CD14-positive monocyte (primary cell): ENCODE data around the gene CCL27. TPM values are rescaled to one million over a fixed set of nuclear protein-coding genes. Genes with fewer than 3 reads are reported as not detected.

Experiments
- DNase-seq, 3 donors: peaks; one replicate each; pipeline ENCODE4 v3.0.0-alpha.2; 2011 to 2022
- H2AFZ ChIP-seq: 2 replicates; pipeline ENCODE4 v1.6.0; 2012; ENCODE audit warnings: mild to moderate bottlenecking, low read depth, low read length, inconsistent platforms; ENCODE audit not compliant: insufficient read depth, poor library complexity, severe bottlenecking
- H3K27ac ChIP-seq, 2 donors: 1 replicate in 1 of 2; 2 replicates in 1 of 2; pipeline ENCODE4 v1.5.1; 2012 to 2013; ENCODE audit warnings: low read length in 2 of 2, control low read depth in 1 of 2, inconsistent platforms in 1 of 2, low read depth in 1 of 2, mild to moderate bottlenecking in 1 of 2
- H3K27me3 ChIP-seq, 2 donors: one replicate each; pipeline versions ENCODE4 v1.6.0 to v1.6.1; 2011 to 2013; ENCODE audit warnings: low read length in 2 of 2; ENCODE audit not compliant: control insufficient read depth in 2 of 2, insufficient read depth in 2 of 2
- H3K36me3 ChIP-seq, 2 donors: replicated peaks in 1 of 2; 1 replicate in 1 of 2; 2 replicates in 1 of 2; pipeline versions ENCODE4 v1.5.1 to v1.6.1; 2012 to 2013; ENCODE audit warnings: low read length in 2 of 2, control low read depth in 1 of 2, inconsistent platforms in 1 of 2, mild to moderate bottlenecking in 1 of 2; ENCODE audit not compliant: insufficient read depth in 2 of 2, control insufficient read depth in 1 of 2
- H3K4me1 ChIP-seq, 2 donors: 1 replicate in 1 of 2; 2 replicates in 1 of 2; pipeline versions ENCODE4 v1.5.1 to v1.6.1; 2012 to 2013; ENCODE audit warnings: low read length in 2 of 2, control low read depth in 1 of 2, inconsistent platforms in 1 of 2, mild to moderate bottlenecking in 1 of 2, moderate library complexity in 1 of 2; ENCODE audit not compliant: insufficient read depth in 2 of 2, control insufficient read depth in 1 of 2
- H3K4me2 ChIP-seq: replicated peaks from 2 replicates; pipeline ENCODE3; 2012; ENCODE audit warnings: low read length, moderate library complexity, mild to moderate bottlenecking; ENCODE audit not compliant: poor library complexity, severe bottlenecking; ENCODE audit errors: extremely low read depth
- H3K4me3 ChIP-seq, 3 experiments: fragments of 200-600 bp in 1 of 3; sonication (generic) in 1 of 3; replicated peaks in 1 of 3; 1 replicate in 2 of 3; 2 replicates in 1 of 3; pipeline ENCODE4 v1.5.1; 2011 to 2013; ENCODE audit warnings: low read length in 3 of 3, mild to moderate bottlenecking in 3 of 3, control low read depth in 2 of 3, low read depth in 2 of 3, inconsistent platforms in 1 of 3, moderate library complexity in 1 of 3
- H3K79me2 ChIP-seq: 2 replicates; pipeline ENCODE4 v1.6.0; 2012; ENCODE audit warnings: mild to moderate bottlenecking, control low read depth, inconsistent platforms, low read length, moderate library complexity; ENCODE audit not compliant: insufficient read depth
- H3K9ac ChIP-seq: 2 replicates; pipeline ENCODE4 v1.6.0; 2017; ENCODE audit warnings: low read length, mild to moderate bottlenecking; ENCODE audit not compliant: insufficient read depth, poor library complexity, severe bottlenecking
- H3K9me3 ChIP-seq, 2 donors: replicated peaks in 1 of 2; 1 replicate in 1 of 2; 2 replicates in 1 of 2; pipeline versions ENCODE4 v1.5.1 to v1.6.1; 2012 to 2013; ENCODE audit warnings: low read length in 2 of 2, control low read depth in 1 of 2; ENCODE audit not compliant: control insufficient read depth in 1 of 2, insufficient read depth in 1 of 2
- H4K20me1 ChIP-seq: 2 replicates; pipeline ENCODE4 v1.6.0; 2012; ENCODE audit warnings: mild to moderate bottlenecking, low read length, control low read depth, moderate library complexity; ENCODE audit not compliant: insufficient read depth
- H3K27ac Mint-ChIP-seq, 7 donors: one replicate each; pipeline ENCODE4 v1.8.0; 2020; ENCODE audit warnings: mild to moderate bottlenecking in 7 of 7, mixed read lengths in 7 of 7, moderate library complexity in 6 of 7, inconsistent platforms in 2 of 7
- H3K27me3 Mint-ChIP-seq, 3 donors: one replicate each; pipeline ENCODE4 v1.8.0; 2021 to 2022; ENCODE audit warnings: low read depth in 3 of 3, mild to moderate bottlenecking in 3 of 3, mixed read lengths in 3 of 3, moderate library complexity in 3 of 3, inconsistent platforms in 1 of 3
- H3K36me3 Mint-ChIP-seq, 2 donors: one replicate each; pipeline ENCODE4 v1.8.0; 2020; ENCODE audit warnings: mixed read lengths in 2 of 2, inconsistent platforms in 1 of 2, mild to moderate bottlenecking in 1 of 2
- H3K4me1 Mint-ChIP-seq: one replicate; pipeline ENCODE4 v1.8.0; 2020; ENCODE audit warnings: mild to moderate bottlenecking, mixed read lengths
- H3K4me3 Mint-ChIP-seq, 2 donors: one replicate each; pipeline ENCODE4 v1.8.0; 2020; ENCODE audit warnings: mild to moderate bottlenecking in 2 of 2, mixed read lengths in 2 of 2, moderate library complexity in 1 of 2
- H3K9me3 Mint-ChIP-seq, 7 donors: one replicate each; pipeline ENCODE4 v1.8.0; 2020 to 2022; ENCODE audit warnings: mixed read lengths in 7 of 7, mild to moderate bottlenecking in 6 of 7, moderate library complexity in 6 of 7, inconsistent platforms in 2 of 7
- CTCF ChIP-seq: fragments of 200-600 bp; IDR thresholded peaks from one replicate; pipeline ENCODE4 v1.8.0; 2022; ENCODE audit warnings: antibody characterized with exemption, mild to moderate bottlenecking
- WGBS: methylation state at CpG from one replicate; pipeline ENCODE4 v1.1.5; 2013; ENCODE audit warnings: missing lambda C conversion rate; ENCODE audit not compliant: insufficient coverage; 5-methylcytosine and 5-hydroxymethylcytosine counted together
- intact Hi-C, 2 donors: fragments of 100-400 bp; cut with micrococcal nuclease; formaldehyde crosslinking; loops; one replicate each; pipeline versions ENCODE4 v1.15.0 to v1.15.1; 2023
- polyA plus RNA-seq, 3 donors: library from polyadenylated mRNA; depleted of rRNA in 1 of 3; unstranded in 2 of 3; stranded (reverse) in 1 of 3; fragments of 300-500 nt in 2 of 3; fragments of >200 nt in 1 of 3; fragmentation: Illumina TruSeq in 2 of 3; gene quantifications; 1 replicate in 2 of 3; 2 replicates in 1 of 3; pipeline ENCODE4 v1.2.3, GENCODE V29; 2012 to 2021

Gene CCL27
- polyA plus RNA-seq, 3 donors: not detected

GRCh38 chr9:34659592-34660253 lies 2.7 kb downstream of the CCL27 start:
- TF ChIP-seq CTCF: no peak
- Histone ChIP-seq H3K36me3 (no peaks in the 10 kb centered on the region), H2AFZ (no peak overlapping the region), H3K4me1 (peaks cover 4 to 6% of the 10 kb centered on the region in 2 donors), H3K9ac (no peak overlapping the region), H3K4me2 (no peak overlapping the region), H3K79me2 (no peaks in the 10 kb centered on the region), H3K9me3 (no peaks in the 10 kb centered on the region), H3K27ac (no peak overlapping the region), H4K20me1 (no peaks in the 10 kb centered on the region), H3K4me3 (no peak overlapping the region), H3K27me3 (no peaks in the 10 kb centered on the region)
- DNase-seq: no peak
- intact Hi-C loops: loop anchor here (10.0 kb wide), 2 partner anchors 325 to 455 kb away; partner anchors contain the start of genes ATOSB (in 1 of the 2) and DNAJB5 (in 1 of the 2)
- WGBS: 97% methylated on average over 8 of the region's 8 CpGs
- no peak overlapping the region for H3K27ac Mint-ChIP-seq
- H3K9me3 Mint-ChIP-seq: peaks cover 0 to 3% (median 0%) of the 10 kb centered on the region in 7 donors
- H3K4me1 Mint-ChIP-seq: peaks cover 7% of the 10 kb centered on the region
- peaks cover 1 to 5% (median 3%) of the 10 kb centered on the region in 3 donors for H3K27me3 Mint-ChIP-seq
- peaks cover 0 to 2% of the 10 kb centered on the region in 2 donors for H3K36me3 Mint-ChIP-seq
- H3K4me3 Mint-ChIP-seq: no peak overlapping the region

GRCh38 chr9:34658461-34658860 lies 4.0 kb downstream of the CCL27 start:
- no peaks in the 10 kb centered on the region for H4K20me1 ChIP-seq
- DNase-seq: no peak
- Mint-ChIP-seq H3K36me3 (peaks cover 0 to 2% of the 10 kb centered on the region in 2 donors), H3K4me3 (no peak overlapping the region), H3K9me3 (peaks cover 0 to 3% (median 0%) of the 10 kb centered on the region in 7 donors), H3K27me3 (peaks cover 4 to 5% (median 5%) of the 10 kb centered on the region in 3 donors), H3K27ac (peak overlapping the region in 1 of 7 donors; percentile 42), H3K4me1 (peaks cover 2% of the 10 kb centered on the region)
- H3K4me3 ChIP-seq: no peak overlapping the region
- H3K9ac ChIP-seq: no peak overlapping the region
- H3K9me3 ChIP-seq: no peaks in the 10 kb centered on the region
- no peaks in the 10 kb centered on the region for H3K4me1 ChIP-seq
- TF ChIP-seq CTCF: no peak
- intact Hi-C loops: no loop called here
- no peak overlapping the region for H2AFZ ChIP-seq
- no peaks in the 10 kb centered on the region for H3K79me2 ChIP-seq
- H3K36me3 ChIP-seq: no peaks in the 10 kb centered on the region
- no peak overlapping the region for H3K4me2 ChIP-seq
- no peak overlapping the region for H3K27ac ChIP-seq
- WGBS: 93% methylated on average over 12 of the region's 14 CpGs
- no peaks in the 10 kb centered on the region for H3K27me3 ChIP-seq
